Trophoblast cell (in vitro differentiated cells and primary cell): ENCODE data around the gene TENM3.
A peak's percentile ranks its signal among the peaks of the same experiment; 100 is the strongest.

Source experiments
- DNase-seq, 2 donors: peaks; one replicate each; pipeline ENCODE4 v3.0.0-alpha.2; 2016
- H2AFZ ChIP-seq: 2 replicates; pipeline ENCODE4 v1.6.1; 2013; ENCODE audit warnings: low read length, moderate library complexity, mild to moderate bottlenecking; ENCODE audit not compliant: insufficient read depth, poor library complexity
- H2AK5ac ChIP-seq: 2 replicates; pipeline ENCODE4 v1.6.1; 2013; ENCODE audit warnings: mild to moderate bottlenecking, low read length
- H2BK120ac ChIP-seq: 2 replicates; pipeline ENCODE4 v1.6.1; 2013; ENCODE audit warnings: low read length, mild to moderate bottlenecking, moderate library complexity; ENCODE audit not compliant: insufficient read depth, poor library complexity
- H2BK12ac ChIP-seq: 2 replicates; pipeline ENCODE4 v1.6.1; 2013; ENCODE audit warnings: mild to moderate bottlenecking, low read length, moderate library complexity
- H2BK5ac ChIP-seq: 2 replicates; pipeline ENCODE4 v1.6.1; 2013; ENCODE audit warnings: low read length, low read depth, moderate library complexity, mild to moderate bottlenecking; ENCODE audit not compliant: poor library complexity
- H3K14ac ChIP-seq: 2 replicates; pipeline ENCODE4 v1.6.1; 2013; ENCODE audit warnings: mild to moderate bottlenecking, low read length
- H3K18ac ChIP-seq: 2 replicates; pipeline ENCODE4 v1.6.1; 2013; ENCODE audit warnings: mild to moderate bottlenecking, low read length
- H3K23ac ChIP-seq: 2 replicates; pipeline ENCODE4 v1.6.1; 2013; ENCODE audit warnings: low read length
- H3K27ac ChIP-seq: 2 replicates; pipeline ENCODE4 v1.5.1; 2013; ENCODE audit warnings: low read depth, mild to moderate bottlenecking, inconsistent platforms, low read length, moderate library complexity
- H3K27me3 ChIP-seq: 2 replicates; pipeline ENCODE4 v1.6.1; 2013; ENCODE audit warnings: inconsistent platforms, mild to moderate bottlenecking, low read length, moderate library complexity; ENCODE audit not compliant: insufficient read depth
- H3K36me3 ChIP-seq, 2 experiments: 1 replicate in 1 of 2; 2 replicates in 1 of 2; pipeline ENCODE4 v1.6.1; 2013; ENCODE audit warnings: low read length in 2 of 2, mild to moderate bottlenecking in 2 of 2, moderate library complexity in 1 of 2; ENCODE audit not compliant: insufficient read depth in 2 of 2, control insufficient read depth in 1 of 2
- H3K4ac ChIP-seq: 2 replicates; pipeline ENCODE4 v1.6.1; 2013; ENCODE audit warnings: low read depth, mild to moderate bottlenecking, low read length, moderate library complexity
- H3K4me1 ChIP-seq, 2 experiments: 1 replicate in 1 of 2; 2 replicates in 1 of 2; pipeline ENCODE4 v1.6.1; 2013; ENCODE audit warnings: low read length in 2 of 2, mild to moderate bottlenecking in 2 of 2, moderate library complexity in 1 of 2; ENCODE audit not compliant: insufficient read depth in 2 of 2, control insufficient read depth in 1 of 2
- H3K4me2 ChIP-seq: 2 replicates; pipeline ENCODE4 v1.6.1; 2013; ENCODE audit warnings: inconsistent platforms, mild to moderate bottlenecking, low read length, moderate library complexity
- H3K4me3 ChIP-seq: 2 replicates; pipeline ENCODE4 v1.5.1; 2013; ENCODE audit warnings: mild to moderate bottlenecking, low read depth, low read length, inconsistent platforms
- H3K79me1 ChIP-seq: one replicate; pipeline ENCODE4 v1.6.1; 2013; ENCODE audit warnings: low read length
- H3K79me2 ChIP-seq: 2 replicates; pipeline ENCODE4 v1.6.1; 2013; ENCODE audit warnings: low read length, mild to moderate bottlenecking; ENCODE audit not compliant: control insufficient read depth, insufficient read depth, poor library complexity
- H3K9ac ChIP-seq: 2 replicates; pipeline ENCODE4 v1.6.1; 2013; ENCODE audit warnings: mild to moderate bottlenecking, low read length
- H3K9me3 ChIP-seq: 2 replicates; pipeline ENCODE4 v1.6.1; 2013; ENCODE audit warnings: low read depth, mild to moderate bottlenecking, control low read depth, inconsistent platforms, low read length; ENCODE audit not compliant: insufficient read depth
- H4K12ac ChIP-seq: 2 replicates; pipeline ENCODE4 v1.6.1; 2013; ENCODE audit warnings: low read depth, mild to moderate bottlenecking, low read length, moderate library complexity
- H4K8ac ChIP-seq: 2 replicates; pipeline ENCODE4 v1.6.1; 2013; ENCODE audit warnings: low read depth, mild to moderate bottlenecking, low read length, moderate library complexity
- H4K91ac ChIP-seq: one replicate; pipeline ENCODE4 v1.6.1; 2013; ENCODE audit warnings: low read depth, mild to moderate bottlenecking, low read length, moderate library complexity
- WGBS: extraction: QIAGEN DNeasy Blood & Tissue Kit; methylation state at CpG from one replicate; pipeline ENCODE4 v1.1.7; 2013; ENCODE audit warnings: missing lambda C conversion rate; ENCODE audit not compliant: insufficient read length, insufficient coverage; ENCODE audit errors: extremely low coverage; 5-methylcytosine and 5-hydroxymethylcytosine counted together

TENM3 gene

GRCh38 chr4:182277377-182277776 lies 34.2 kb downstream of the TENM3 start:
- Histone ChIP-seq H4K8ac (no peak overlapping the region), H2AK5ac (no peak overlapping the region), H4K12ac (no peak overlapping the region), H2BK120ac (no peak overlapping the region), H3K18ac (no peak overlapping the region), H3K9me3 (no peaks in the 10 kb centered on the region), H4K91ac (no peak overlapping the region), H3K14ac (no peak overlapping the region), H3K36me3 (peaks cover under 1 to 6% of the 10 kb centered on the region in 2 experiments), H2AFZ (no peak overlapping the region), H3K4me1 (peaks cover 6 to 7% of the 10 kb centered on the region in 2 experiments), H2BK5ac (no peak overlapping the region), H3K4ac (no peak overlapping the region), H3K4me2 (no peak overlapping the region), H3K23ac (no peak overlapping the region), H3K9ac (no peak overlapping the region), H3K79me2 (peaks cover 2% of the 10 kb centered on the region), H3K27ac (no peak overlapping the region), H2BK12ac (no peak overlapping the region), H3K79me1 (peaks cover 3% of the 10 kb centered on the region), H3K27me3 (no peaks in the 10 kb centered on the region), H3K4me3 (no peak overlapping the region)
- no CpG with 5 or more reads among the region's 2 CpGs for WGBS
- DNase-seq = no peak

- Histone ChIP-seq H3K14ac (no peak overlapping the region), H4K12ac (no peak overlapping the region), H3K4me2 (no peak overlapping the region), H3K79me2 (peaks cover 2% of the 10 kb centered on the region), H3K4me1 (peaks cover 6 to 7% of the 10 kb centered on the region in 2 experiments), H3K27ac (no peak overlapping the region), H3K4me3 (no peak overlapping the region), H2BK12ac (no peak overlapping the region), H2BK120ac (no peak overlapping the region), H3K9me3 (no peaks in the 10 kb centered on the region), H3K4ac (no peak overlapping the region), H4K8ac (no peak overlapping the region), H3K36me3 (peaks cover 2 to 3% of the 10 kb centered on the region in 2 experiments), H2AFZ (no peak overlapping the region), H4K91ac (no peak overlapping the region), H3K79me1 (peaks cover 3% of the 10 kb centered on the region), H3K9ac (no peak overlapping the region), H3K23ac (no peak overlapping the region), H3K18ac (no peak overlapping the region), H2BK5ac (no peak overlapping the region), H3K27me3 (no peaks in the 10 kb centered on the region), H2AK5ac (no peak overlapping the region)
- no CpG with 5 or more reads among the region's 11 CpGs for WGBS
- DNase-seq = no peak
Measured at GRCh38 chr4:182278729-182279128, 35.5 kb downstream of the TENM3 start.

- H3K4me2 ChIP-seq = no peak overlapping the region
- no peak overlapping the region for H3K4me3 ChIP-seq
- peaks cover 3 to 4% of the 10 kb centered on the region in 2 experiments for H3K4me1 ChIP-seq
- no peak overlapping the region for H3K9ac ChIP-seq
- peaks cover 2% of the 10 kb centered on the region for H3K79me2 ChIP-seq
- H3K14ac ChIP-seq = no peak overlapping the region
- peaks cover 3% of the 10 kb centered on the region for H3K79me1 ChIP-seq
- no CpG with 5 or more reads among the region's 7 CpGs for WGBS
- H2BK12ac ChIP-seq = no peak overlapping the region
- no peak overlapping the region for H3K4ac ChIP-seq
- H3K23ac ChIP-seq = no peak overlapping the region
- H2AFZ ChIP-seq = no peak overlapping the region
- no peak overlapping the region for H3K27ac ChIP-seq
- H4K12ac ChIP-seq = no peak overlapping the region
- no peak overlapping the region for H2BK120ac ChIP-seq
- no peaks in the 10 kb centered on the region for H3K27me3 ChIP-seq
- H2BK5ac ChIP-seq = no peak overlapping the region
- no peak overlapping the region for H4K8ac ChIP-seq
- no peak overlapping the region for H4K91ac ChIP-seq
- no peak for DNase-seq
- peaks cover 2 to 3% of the 10 kb centered on the region in 2 experiments for H3K36me3 ChIP-seq
- no peak overlapping the region for H2AK5ac ChIP-seq
- no peaks in the 10 kb centered on the region for H3K9me3 ChIP-seq
- H3K18ac ChIP-seq = no peak overlapping the region
Measured at GRCh38 chr4:182280436-182281111, 37.4 kb downstream of the TENM3 start.

- H2AFZ ChIP-seq = no peak overlapping the region
- no peak overlapping the region for H3K14ac ChIP-seq
- no peak overlapping the region for H4K8ac ChIP-seq
- H2BK120ac ChIP-seq = no peak overlapping the region
- no peak overlapping the region for H3K4me3 ChIP-seq
- H3K4ac ChIP-seq = no peak overlapping the region
- no peaks in the 10 kb centered on the region for H3K27me3 ChIP-seq
- H3K4me1 ChIP-seq = peaks cover 2 to 4% of the 10 kb centered on the region in 2 experiments
- no peak overlapping the region for H4K12ac ChIP-seq
- no peak overlapping the region for H2AK5ac ChIP-seq
- H3K4me2 ChIP-seq = no peak overlapping the region
- H3K27ac ChIP-seq = no peak overlapping the region
- DNase-seq = peak; percentile 37 to 73
- no peak overlapping the region for H3K18ac ChIP-seq
- H3K36me3 ChIP-seq = peaks cover 10 to 13% of the 10 kb centered on the region in 2 experiments
- no peaks in the 10 kb centered on the region for H3K9me3 ChIP-seq
- H3K79me1 ChIP-seq = no peaks in the 10 kb centered on the region
- no peaks in the 10 kb centered on the region for H3K79me2 ChIP-seq
- H2BK12ac ChIP-seq = no peak overlapping the region
- H2BK5ac ChIP-seq = no peak overlapping the region
- H3K23ac ChIP-seq = no peak overlapping the region
- H3K9ac ChIP-seq = no peak overlapping the region
- H4K91ac ChIP-seq = no peak overlapping the region
- WGBS = no CpG with 5 or more reads among the region's 3 CpGs
Measured at GRCh38 chr4:182286035-182286434, 42.8 kb downstream of the TENM3 start.
